WTC11 (cell line): Measurements from ENCODE around the gene CKB. TPM values are rescaled to one million over a fixed set of nuclear protein-coding genes. Genes with fewer than 3 reads are reported as not detected.

Experiments used
- ATAC-seq: fragments of 200-7000 bp; cut with Tn5 transposase; 2 replicates; pipeline ENCODE4 v1.10.0; 2021; ENCODE audit warnings: mild to moderate bottlenecking, moderate library complexity
- CTCF ChIA-PET: fragments of 300-600 bp; sonication (Branson Sonifier 250); formaldehyde crosslinking; loops from one replicate; lab custom pipeline; 2021; ENCODE audit warnings: antibody characterized with exemption; lab: Charles Lee
- POLR2A ChIA-PET: fragments of 350-600 bp; sonication (Branson Sonifier 250); formaldehyde crosslinking; loops from one replicate; lab custom pipeline; 2021; ENCODE audit warnings: antibody characterized with exemption; lab: Charles Lee
- DNase-seq: peaks from one replicate; pipeline ENCODE4 v3.0.0; 2021; ENCODE audit warnings: low spot score
- H3K27ac Mint-ChIP-seq: 2 replicates; pipeline ENCODE4 v1.8.0; 2021; ENCODE audit warnings: mixed read lengths
- H3K27me3 Mint-ChIP-seq: 2 replicates; pipeline ENCODE4 v1.8.0; 2021; ENCODE audit warnings: low read depth, mild to moderate bottlenecking, moderate library complexity, mixed read lengths
- H3K36me3 Mint-ChIP-seq: 2 replicates; pipeline ENCODE4 v1.8.0; 2021; ENCODE audit warnings: mixed read lengths
- H3K4me1 Mint-ChIP-seq: 2 replicates; pipeline ENCODE4 v1.8.0; 2022; ENCODE audit warnings: mixed read lengths
- H3K4me3 Mint-ChIP-seq: 2 replicates; pipeline ENCODE4 v1.8.0; 2021; ENCODE audit warnings: mild to moderate bottlenecking, moderate library complexity, mixed read lengths
- H3K9me3 Mint-ChIP-seq: 2 replicates; pipeline ENCODE4 v1.8.0; 2021; ENCODE audit warnings: mixed read lengths
- E2F1 ChIP-seq: sonication (generic); formaldehyde crosslinking; IDR thresholded peaks from 2 replicates; pipeline ENCODE4 v1.8.0; 2022; ENCODE audit warnings: mild to moderate bottlenecking, missing genetic modification reagents
- EMX1 ChIP-seq: fragments of 250-450 bp; sonication (Bioruptor Pico); IDR thresholded peaks from 2 replicates; pipeline ENCODE4 v1.8.0; 2021; ENCODE audit warnings: mild to moderate bottlenecking
- MXD4 ChIP-seq: fragments of 250-450 bp; sonication (Bioruptor Pico); IDR thresholded peaks from 2 replicates; pipeline ENCODE4 v1.8.0; 2021; ENCODE audit warnings: mild to moderate bottlenecking, moderate library complexity, borderline replicate concordance
- NFE2L1 ChIP-seq: sonication (generic); formaldehyde crosslinking; IDR thresholded peaks from 2 replicates; pipeline ENCODE4 v1.8.1; 2023; ENCODE audit warnings: missing genetic modification reagents
- NFYB ChIP-seq: sonication (generic); formaldehyde crosslinking; conservative IDR thresholded peaks from 2 replicates; pipeline ENCODE4 v1.8.0; 2022; ENCODE audit warnings: low read depth, missing genetic modification reagents
- PRDM15 ChIP-seq: sonication (generic); formaldehyde crosslinking; IDR thresholded peaks from 2 replicates; pipeline ENCODE4 v1.8.0; 2022; ENCODE audit warnings: missing genetic modification reagents
- PRRX2 ChIP-seq: fragments of 250-450 bp; sonication (Bioruptor Pico); IDR thresholded peaks from 2 replicates; pipeline ENCODE4 v1.8.0; 2021; ENCODE audit warnings: mild to moderate bottlenecking
- SP1 ChIP-seq: sonication (generic); formaldehyde crosslinking; conservative IDR thresholded peaks from 2 replicates; pipeline ENCODE4 v1.8.1; 2022; ENCODE audit warnings: missing genetic modification reagents
- TP53 ChIP-seq: sonication (generic); formaldehyde crosslinking; IDR thresholded peaks from 2 replicates; pipeline ENCODE4 v1.8.1; 2023; ENCODE audit warnings: mild to moderate bottlenecking, missing genetic modification reagents
- total RNA-seq: library from RNA; stranded (reverse); gene quantifications from 3 replicates; pipeline ENCODE4 v1.2.3, GENCODE V29; 2021
- TF ChIP-seq, protein P1 (sequence below): sonication (generic); formaldehyde crosslinking; IDR thresholded peaks from 2 replicates; pipeline ENCODE4 v1.8.1; 2022; ENCODE audit warnings: low read depth, missing genetic modification reagents, borderline replicate concordance
- TF ChIP-seq, protein P2 (sequence below): sonication (generic); formaldehyde crosslinking; IDR thresholded peaks from 2 replicates; pipeline ENCODE4 v1.8.0; 2022; ENCODE audit warnings: mild to moderate bottlenecking, missing genetic modification reagents
- TF ChIP-seq, protein P3 (sequence below): fragments of 250-450 bp; sonication (Bioruptor Pico); conservative IDR thresholded peaks from 2 replicates; pipeline ENCODE4 v1.9.0; 2021; ENCODE audit warnings: mild to moderate bottlenecking
- TF ChIP-seq, protein P4 (sequence below): fragments of 250-450 bp; sonication (Bioruptor Pico); IDR thresholded peaks from 2 replicates; pipeline ENCODE4 v1.8.0; 2021; ENCODE audit warnings: mild to moderate bottlenecking
- TF ChIP-seq, protein P5 (sequence below): sonication (generic); formaldehyde crosslinking; IDR thresholded peaks from 2 replicates; pipeline ENCODE4 v1.8.1; 2022; ENCODE audit warnings: low read depth, mild to moderate bottlenecking, moderate library complexity, missing genetic modification reagents, borderline replicate concordance
- TF ChIP-seq, protein P6 (sequence below): sonication (generic); formaldehyde crosslinking; IDR thresholded peaks from 2 replicates; pipeline ENCODE4 v1.8.0; 2023; ENCODE audit warnings: mild to moderate bottlenecking, missing genetic modification reagents

The CKB gene
- total RNA-seq, 1 experiment from 2014 or later, result 555 TPM

GRCh38 chr14:103533137-103533998, 10.7 kb upstream of the CKB start:
- DNase-seq, result no peak
- H3K9me3 Mint-ChIP-seq, result no peaks in the 10 kb centered on the region
- no peak overlapping the region for H3K27ac Mint-ChIP-seq
- H3K4me1 Mint-ChIP-seq, result peaks cover 12% of the 10 kb centered on the region
- no peaks in the 10 kb centered on the region for H3K36me3 Mint-ChIP-seq
- no peak overlapping the region for H3K4me3 Mint-ChIP-seq
- ATAC-seq, result no peak
- CTCF ChIA-PET, result interaction anchor here (1.0 to 21.0 kb wide), 3 partner anchors 9 to 15 kb away, joined by 3 to 455 read pairs (median 6); partner anchors contain the start of gene CKB
- no peaks in the 10 kb centered on the region; the same call in 1 of the 2 replicates for H3K27me3 Mint-ChIP-seq
- TF ChIP-seq, protein P1, sequence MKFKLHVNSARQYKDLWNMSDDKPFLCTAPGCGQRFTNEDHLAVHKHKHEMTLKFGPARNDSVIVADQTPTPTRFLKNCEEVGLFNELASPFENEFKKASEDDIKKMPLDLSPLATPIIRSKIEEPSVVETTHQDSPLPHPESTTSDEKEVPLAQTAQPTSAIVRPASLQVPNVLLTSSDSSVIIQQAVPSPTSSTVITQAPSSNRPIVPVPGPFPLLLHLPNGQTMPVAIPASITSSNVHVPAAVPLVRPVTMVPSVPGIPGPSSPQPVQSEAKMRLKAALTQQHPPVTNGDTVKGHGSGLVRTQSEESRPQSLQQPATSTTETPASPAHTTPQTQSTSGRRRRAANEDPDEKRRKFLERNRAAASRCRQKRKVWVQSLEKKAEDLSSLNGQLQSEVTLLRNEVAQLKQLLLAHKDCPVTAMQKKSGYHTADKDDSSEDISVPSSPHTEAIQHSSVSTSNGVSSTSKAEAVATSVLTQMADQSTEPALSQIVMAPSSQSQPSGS, result no peak
- TF ChIP-seq, protein P2, sequence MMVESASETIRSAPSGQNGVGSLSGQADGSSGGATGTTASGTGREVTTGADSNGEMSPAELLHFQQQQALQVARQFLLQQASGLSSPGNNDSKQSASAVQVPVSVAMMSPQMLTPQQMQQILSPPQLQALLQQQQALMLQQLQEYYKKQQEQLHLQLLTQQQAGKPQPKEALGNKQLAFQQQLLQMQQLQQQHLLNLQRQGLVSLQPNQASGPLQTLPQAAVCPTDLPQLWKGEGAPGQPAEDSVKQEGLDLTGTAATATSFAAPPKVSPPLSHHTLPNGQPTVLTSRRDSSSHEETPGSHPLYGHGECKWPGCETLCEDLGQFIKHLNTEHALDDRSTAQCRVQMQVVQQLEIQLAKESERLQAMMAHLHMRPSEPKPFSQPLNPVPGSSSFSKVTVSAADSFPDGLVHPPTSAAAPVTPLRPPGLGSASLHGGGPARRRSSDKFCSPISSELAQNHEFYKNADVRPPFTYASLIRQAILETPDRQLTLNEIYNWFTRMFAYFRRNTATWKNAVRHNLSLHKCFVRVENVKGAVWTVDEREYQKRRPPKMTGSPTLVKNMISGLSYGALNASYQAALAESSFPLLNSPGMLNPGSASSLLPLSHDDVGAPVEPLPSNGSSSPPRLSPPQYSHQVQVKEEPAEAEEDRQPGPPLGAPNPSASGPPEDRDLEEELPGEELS (CRISPR knock-in tag), result no peak
- TF ChIP-seq, protein P3, sequence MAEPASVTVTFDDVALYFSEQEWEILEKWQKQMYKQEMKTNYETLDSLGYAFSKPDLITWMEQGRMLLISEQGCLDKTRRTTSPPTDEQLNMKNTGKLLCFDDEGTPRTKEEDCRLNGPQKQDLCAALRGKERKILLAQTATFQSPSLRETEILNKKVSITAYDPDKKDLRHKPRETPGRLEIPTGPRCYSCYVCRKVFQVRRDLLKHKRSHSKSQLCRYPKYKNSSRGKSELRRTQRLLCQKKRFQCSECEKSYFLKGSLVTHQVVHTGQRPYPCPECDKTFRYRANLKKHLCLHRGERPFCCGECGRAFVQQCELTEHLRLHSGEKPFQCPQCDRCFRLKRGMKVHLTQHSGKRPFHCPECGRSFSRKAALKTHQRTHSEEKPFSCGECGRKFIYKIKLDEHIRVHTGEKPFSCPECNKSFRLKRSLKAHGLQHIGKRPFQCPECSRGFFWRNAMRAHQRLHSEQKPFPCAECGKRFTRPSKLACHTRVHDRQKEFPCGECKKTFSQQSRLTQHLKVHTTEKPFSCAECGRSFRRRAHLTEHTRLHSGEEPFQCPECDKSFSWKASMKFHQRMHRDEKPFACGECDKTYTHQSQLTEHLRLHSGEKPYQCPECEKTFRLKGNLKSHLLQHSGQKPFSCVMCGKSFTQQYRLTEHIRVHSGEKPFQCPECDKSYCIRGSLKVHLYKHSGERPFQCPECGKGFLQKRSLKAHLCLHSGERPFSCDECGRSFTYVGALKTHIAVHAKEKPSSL, result no peak
- TF ChIP-seq SP1 (no peak), PRRX2 (no peak), E2F1 (CRISPR knock-in tag) (no peak), PRDM15 (no peak), TP53 (CRISPR knock-in tag) (no peak), EMX1 (CRISPR knock-in tag) (no peak), NFYB (CRISPR knock-in tag) (no peak), NFE2L1 (CRISPR knock-in tag) (no peak), MXD4 (CRISPR knock-in tag) (no peak)
- TF ChIP-seq, protein P4, sequence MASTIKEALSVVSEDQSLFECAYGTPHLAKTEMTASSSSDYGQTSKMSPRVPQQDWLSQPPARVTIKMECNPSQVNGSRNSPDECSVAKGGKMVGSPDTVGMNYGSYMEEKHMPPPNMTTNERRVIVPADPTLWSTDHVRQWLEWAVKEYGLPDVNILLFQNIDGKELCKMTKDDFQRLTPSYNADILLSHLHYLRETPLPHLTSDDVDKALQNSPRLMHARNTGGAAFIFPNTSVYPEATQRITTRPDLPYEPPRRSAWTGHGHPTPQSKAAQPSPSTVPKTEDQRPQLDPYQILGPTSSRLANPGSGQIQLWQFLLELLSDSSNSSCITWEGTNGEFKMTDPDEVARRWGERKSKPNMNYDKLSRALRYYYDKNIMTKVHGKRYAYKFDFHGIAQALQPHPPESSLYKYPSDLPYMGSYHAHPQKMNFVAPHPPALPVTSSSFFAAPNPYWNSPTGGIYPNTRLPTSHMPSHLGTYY, result no peak
- TF ChIP-seq, protein P5, sequence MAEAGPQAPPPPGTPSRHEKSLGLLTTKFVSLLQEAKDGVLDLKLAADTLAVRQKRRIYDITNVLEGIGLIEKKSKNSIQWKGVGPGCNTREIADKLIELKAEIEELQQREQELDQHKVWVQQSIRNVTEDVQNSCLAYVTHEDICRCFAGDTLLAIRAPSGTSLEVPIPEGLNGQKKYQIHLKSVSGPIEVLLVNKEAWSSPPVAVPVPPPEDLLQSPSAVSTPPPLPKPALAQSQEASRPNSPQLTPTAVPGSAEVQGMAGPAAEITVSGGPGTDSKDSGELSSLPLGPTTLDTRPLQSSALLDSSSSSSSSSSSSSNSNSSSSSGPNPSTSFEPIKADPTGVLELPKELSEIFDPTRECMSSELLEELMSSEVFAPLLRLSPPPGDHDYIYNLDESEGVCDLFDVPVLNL, result no peak
- TF ChIP-seq, protein P6, sequence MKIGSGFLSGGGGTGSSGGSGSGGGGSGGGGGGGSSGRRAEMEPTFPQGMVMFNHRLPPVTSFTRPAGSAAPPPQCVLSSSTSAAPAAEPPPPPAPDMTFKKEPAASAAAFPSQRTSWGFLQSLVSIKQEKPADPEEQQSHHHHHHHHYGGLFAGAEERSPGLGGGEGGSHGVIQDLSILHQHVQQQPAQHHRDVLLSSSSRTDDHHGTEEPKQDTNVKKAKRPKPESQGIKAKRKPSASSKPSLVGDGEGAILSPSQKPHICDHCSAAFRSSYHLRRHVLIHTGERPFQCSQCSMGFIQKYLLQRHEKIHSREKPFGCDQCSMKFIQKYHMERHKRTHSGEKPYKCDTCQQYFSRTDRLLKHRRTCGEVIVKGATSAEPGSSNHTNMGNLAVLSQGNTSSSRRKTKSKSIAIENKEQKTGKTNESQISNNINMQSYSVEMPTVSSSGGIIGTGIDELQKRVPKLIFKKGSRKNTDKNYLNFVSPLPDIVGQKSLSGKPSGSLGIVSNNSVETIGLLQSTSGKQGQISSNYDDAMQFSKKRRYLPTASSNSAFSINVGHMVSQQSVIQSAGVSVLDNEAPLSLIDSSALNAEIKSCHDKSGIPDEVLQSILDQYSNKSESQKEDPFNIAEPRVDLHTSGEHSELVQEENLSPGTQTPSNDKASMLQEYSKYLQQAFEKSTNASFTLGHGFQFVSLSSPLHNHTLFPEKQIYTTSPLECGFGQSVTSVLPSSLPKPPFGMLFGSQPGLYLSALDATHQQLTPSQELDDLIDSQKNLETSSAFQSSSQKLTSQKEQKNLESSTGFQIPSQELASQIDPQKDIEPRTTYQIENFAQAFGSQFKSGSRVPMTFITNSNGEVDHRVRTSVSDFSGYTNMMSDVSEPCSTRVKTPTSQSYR (CRISPR knock-in tag), result no peak
- POLR2A ChIA-PET, result no interaction called here
